MCF 10A (cell line): ENCODE measurements around the gene LIF. TPM values are rescaled to one million over a fixed set of nuclear protein-coding genes. Genes with fewer than 3 reads are reported as not detected.

Source experiments
- Bru-seq: library from RNA; stranded (reverse); fragments of 400-500 nt; gene quantifications from one replicate; lab custom pipeline; 2021; lab: Mats Ljungman, UMichigan
- BruChase-seq, 2 experiments: library from RNA; stranded (reverse); fragments of 400-500 nt; gene quantifications; one replicate each; lab custom pipeline; 2021; lab: Mats Ljungman, UMichigan
- BruUV-seq: library from RNA; stranded (reverse); fragments of 400-500 nt; replicated peaks from 2 replicates; lab custom pipeline; 2021; lab: Mats Ljungman, UMichigan
- CTCF ChIA-PET: fragments of 300-600 bp; sonication (Branson Sonifier 250); formaldehyde crosslinking; extraction: SDS; loops from one replicate; lab custom pipeline; 2021; ENCODE audit warnings: antibody characterized with exemption, inconsistent platforms; lab: Yijun Ruan, JAX
- POLR2A ChIA-PET: fragments of 300-600, 350-650 bp; sonication (Branson Sonifier 250); formaldehyde crosslinking; extraction: SDS; loops from one replicate; lab custom pipeline; 2020; ENCODE audit warnings: antibody characterized with exemption, inconsistent platforms; lab: Yijun Ruan, JAX
- DNase-seq: peaks from one replicate; pipeline ENCODE4 v3.0.0-alpha.2; 2018; ENCODE audit not compliant: unreplicated experiment
- H3K27ac Mint-ChIP-seq: one replicate; pipeline ENCODE4 v1.8.0; 2022; ENCODE audit warnings: mild to moderate bottlenecking, low read depth, mixed read lengths; ENCODE audit not compliant: unreplicated experiment
- H3K27me3 Mint-ChIP-seq: one replicate; pipeline ENCODE4 v1.8.0; 2022; ENCODE audit warnings: mixed read lengths; ENCODE audit not compliant: insufficient read depth, unreplicated experiment
- H3K36me3 Mint-ChIP-seq: one replicate; pipeline ENCODE4 v1.8.0; 2022; ENCODE audit warnings: mild to moderate bottlenecking, moderate library complexity, mixed read lengths; ENCODE audit not compliant: insufficient read depth, unreplicated experiment
- H3K4me1 Mint-ChIP-seq: one replicate; pipeline ENCODE4 v1.8.0; 2022; ENCODE audit warnings: mixed read lengths; ENCODE audit not compliant: insufficient read depth, unreplicated experiment
- H3K4me3 Mint-ChIP-seq: one replicate; pipeline ENCODE4 v1.8.0; 2022; ENCODE audit warnings: mild to moderate bottlenecking, moderate library complexity, mixed read lengths; ENCODE audit not compliant: unreplicated experiment
- H3K9me3 Mint-ChIP-seq: one replicate; pipeline ENCODE4 v1.8.0; 2022; ENCODE audit warnings: mixed read lengths; ENCODE audit not compliant: unreplicated experiment
- intact Hi-C: fragments of 100-400 bp; cut with micrococcal nuclease; formaldehyde crosslinking; loops from 2 replicates; pipeline ENCODE4 v1.14.1; 2022
- long read RNA-seq: library from polyadenylated mRNA; stranded (forward); transcript quantifications from one replicate; pipeline ENCODE4 v2.0.0, GENCODE V29; 2022
- total RNA-seq: library from RNA; stranded (reverse); gene quantifications from 2 replicates; pipeline ENCODE4 v1.2.3, GENCODE V29; 2022
- TF ChIP-seq, protein P1 (sequence below): fragments of 200-600 bp; IDR thresholded peaks from one replicate; pipeline ENCODE4 v1.8.0; 2022; ENCODE audit warnings: antibody characterized with exemption, mild to moderate bottlenecking; ENCODE audit not compliant: unreplicated experiment

The LIF gene
- total RNA-seq (9.5 and 19.3 TPM in 2 replicates), Bru-seq, nascent RNA (percentile 64 among the genes with signal in this experiment), BruChase-seq, experiment 1, labeled RNA remaining after a 6-hour chase (percentile 70 among the genes with signal in this experiment), BruChase-seq, experiment 2, labeled RNA remaining after a 2-hour chase (percentile 73 among the genes with signal in this experiment)
- long read RNA-seq, partial matches to known transcripts = 3 of 63 reads
- long read RNA-seq, other reads (novel, unspliced or antisense) = 57 of 63 reads

DNA sequence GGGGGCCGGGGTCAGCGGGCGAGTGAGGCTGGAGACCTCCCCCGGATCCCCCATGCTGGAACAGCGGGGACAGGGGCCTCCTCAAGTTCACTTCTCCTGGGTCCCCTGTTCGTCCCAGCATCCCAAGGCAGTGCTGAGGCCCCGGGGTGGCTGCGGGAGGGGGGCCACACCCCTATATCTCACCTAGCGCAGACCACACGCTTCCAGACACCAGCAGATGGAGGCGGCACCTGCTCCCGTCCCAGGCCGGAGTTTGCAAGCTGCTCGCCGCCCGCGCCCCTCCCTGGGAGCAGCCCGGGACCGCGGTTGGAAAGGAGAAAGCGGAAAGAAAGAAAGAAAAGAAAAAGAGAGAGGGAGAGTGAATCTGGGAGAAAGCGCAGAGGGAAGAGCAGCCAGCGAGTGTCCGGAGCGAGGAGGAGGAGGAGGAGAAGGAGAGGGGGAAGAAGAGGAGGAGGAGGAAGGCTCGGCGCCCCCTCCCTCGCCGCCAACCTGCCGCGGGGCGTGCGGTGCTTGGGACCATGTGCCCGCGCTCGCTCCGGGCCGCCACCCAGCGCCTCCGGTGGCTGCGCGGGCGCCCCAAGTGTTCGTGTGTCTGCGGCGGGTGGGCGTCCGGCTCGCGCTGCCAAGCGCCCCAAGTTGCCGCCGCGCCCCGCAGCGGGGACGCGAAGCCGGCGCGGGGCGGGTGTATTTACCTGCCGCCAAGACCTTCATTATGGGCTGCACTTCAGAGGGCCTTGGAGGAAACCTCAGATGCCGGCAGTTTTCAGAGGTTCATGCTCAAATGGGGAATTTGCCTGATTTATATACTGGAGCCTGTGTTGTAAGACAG is at the start of gene LIF:
TSS of gene LIF (minus strand) at position 775 of the 829 bp plus-strand sequence. CDS start at position 711, 64 bp downstream.
- peaks cover 30% of the 10 kb centered on the region for H3K4me1 Mint-ChIP-seq
- no peaks in the 10 kb centered on the region for H3K9me3 Mint-ChIP-seq
- TF ChIP-seq, protein P1, sequence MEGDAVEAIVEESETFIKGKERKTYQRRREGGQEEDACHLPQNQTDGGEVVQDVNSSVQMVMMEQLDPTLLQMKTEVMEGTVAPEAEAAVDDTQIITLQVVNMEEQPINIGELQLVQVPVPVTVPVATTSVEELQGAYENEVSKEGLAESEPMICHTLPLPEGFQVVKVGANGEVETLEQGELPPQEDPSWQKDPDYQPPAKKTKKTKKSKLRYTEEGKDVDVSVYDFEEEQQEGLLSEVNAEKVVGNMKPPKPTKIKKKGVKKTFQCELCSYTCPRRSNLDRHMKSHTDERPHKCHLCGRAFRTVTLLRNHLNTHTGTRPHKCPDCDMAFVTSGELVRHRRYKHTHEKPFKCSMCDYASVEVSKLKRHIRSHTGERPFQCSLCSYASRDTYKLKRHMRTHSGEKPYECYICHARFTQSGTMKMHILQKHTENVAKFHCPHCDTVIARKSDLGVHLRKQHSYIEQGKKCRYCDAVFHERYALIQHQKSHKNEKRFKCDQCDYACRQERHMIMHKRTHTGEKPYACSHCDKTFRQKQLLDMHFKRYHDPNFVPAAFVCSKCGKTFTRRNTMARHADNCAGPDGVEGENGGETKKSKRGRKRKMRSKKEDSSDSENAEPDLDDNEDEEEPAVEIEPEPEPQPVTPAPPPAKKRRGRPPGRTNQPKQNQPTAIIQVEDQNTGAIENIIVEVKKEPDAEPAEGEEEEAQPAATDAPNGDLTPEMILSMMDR = peak; percentile 9
- CTCF ChIA-PET = interaction anchor here (0.6 to 1.2 kb wide), 6 partner anchors 9 to 984 kb away, joined by 3 to 4 read pairs (median 3); no protein-coding TSS in a partner anchor
- POLR2A ChIA-PET = interaction anchor here (0.7 to 1.5 kb wide), 4 partner anchors 16 to 139 kb away, joined by 3 to 5 read pairs (median 4); no protein-coding TSS in a partner anchor
- peak; percentile 38 for DNase-seq
- no peaks in the 10 kb centered on the region for H3K27me3 Mint-ChIP-seq
- peak within 1 kb of the TSS; percentile 91 for H3K4me3 Mint-ChIP-seq
- H3K36me3 Mint-ChIP-seq = peaks cover 6% of the 10 kb centered on the region
- BruUV-seq = TSS peak; percentile 73
- intact Hi-C loops = loop anchor here (2.0 kb wide), 2 partner anchors 39 to 49 kb away; no protein-coding TSS in a partner anchor
- peak within 1 kb of the TSS; percentile 97 for H3K27ac Mint-ChIP-seq

DNA sequence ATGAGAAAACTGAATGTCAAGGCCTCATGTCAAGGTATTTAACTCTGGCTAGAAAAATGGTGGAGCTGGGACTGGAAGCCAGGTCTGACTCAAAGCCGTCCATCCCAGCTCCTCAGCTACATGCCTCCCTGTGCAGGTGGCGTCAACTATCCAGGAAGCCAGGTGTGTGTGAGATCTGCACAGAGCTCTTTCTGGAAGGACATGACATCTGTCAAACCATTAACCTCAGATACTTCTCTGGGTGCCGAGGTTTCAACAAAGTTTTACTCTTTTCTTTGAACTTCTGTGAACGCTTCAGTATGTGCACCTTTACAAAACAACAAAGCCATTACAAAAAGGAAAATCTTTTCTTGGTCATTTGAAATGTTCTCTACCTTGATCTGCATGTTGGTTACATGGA is 49.8 kb upstream of the LIF start:
- H3K27me3 Mint-ChIP-seq = no peaks in the 10 kb centered on the region
- peaks cover 1% of the 10 kb centered on the region for H3K4me1 Mint-ChIP-seq
- no TSS peak for BruUV-seq
- no peaks in the 10 kb centered on the region for H3K9me3 Mint-ChIP-seq
- peaks cover 21% of the 10 kb centered on the region for H3K36me3 Mint-ChIP-seq
- ChIA-PET CTCF (interaction anchor here (0.5 to 1.1 kb wide), 2 partner anchors 10 to 53 kb away, joined by 3 to 4 read pairs; no protein-coding TSS in a partner anchor), POLR2A (no interaction called here)
- TF ChIP-seq, protein P1 = no peak
- no peak for DNase-seq
- no peak overlapping the region for H3K4me3 Mint-ChIP-seq
- no peak overlapping the region for H3K27ac Mint-ChIP-seq
- intact Hi-C loops = no loop called here

DNA sequence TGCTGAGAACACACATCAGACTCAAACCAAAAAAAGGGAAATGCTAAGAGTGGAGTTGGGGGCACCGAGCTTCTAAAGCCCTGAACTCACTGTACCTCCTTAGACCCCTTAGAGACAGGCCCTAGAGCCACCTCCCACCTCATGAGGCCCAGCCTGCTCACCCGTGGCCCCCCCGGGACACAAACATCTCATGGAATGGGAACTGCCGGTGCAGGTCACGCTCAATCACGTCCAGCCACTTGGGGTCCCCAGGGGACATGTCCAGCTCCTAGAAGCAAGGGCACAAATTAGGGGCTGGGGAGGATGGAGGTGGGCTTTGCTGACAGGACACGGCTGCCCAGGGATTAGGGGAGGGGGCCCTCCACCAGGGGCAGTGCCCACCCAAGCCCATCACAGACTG is 49.0 kb upstream of the LIF start:
- Mint-ChIP-seq H3K4me3 (no peak overlapping the region), H3K36me3 (peaks cover 21% of the 10 kb centered on the region), H3K27ac (no peak overlapping the region), H3K27me3 (no peaks in the 10 kb centered on the region), H3K9me3 (no peaks in the 10 kb centered on the region), H3K4me1 (no peaks in the 10 kb centered on the region)
- intact Hi-C loops = no loop called here
- TF ChIP-seq, protein P1 = no peak
- ChIA-PET POLR2A (interaction anchor here (0.7 kb wide), 1 partner anchor 32 kb away, joined by 3 read pairs; no protein-coding TSS in a partner anchor), CTCF (interaction anchor here (0.5 to 1.0 kb wide), 2 partner anchors 54 to 188 kb away, joined by 3 read pairs; no protein-coding TSS in a partner anchor)
- DNase-seq = no peak
- BruUV-seq = no TSS peak
